ENCODE data around the gene XYLB.

XYLB gene

GRCh38 chr3:38372214-38372601, 25.6 kb downstream of the XYLB start:
- H3K36me3 ChIP-seq (ENCODE audit: control insufficient read depth, insufficient read depth, low read length): no peaks in the 10 kb centered on the region; the same call in none of the 2 replicates
- TF ChIP-seq CTCF (IDR thresholded peaks at IDR 0.05; ENCODE audit: insufficient read depth, low read length, poor library complexity, severe bottlenecking): no peak
- DNase-seq (ENCODE audit: extremely low read depth, insufficient read length): no peak
- no peak overlapping the region for H3K4me3 ChIP-seq (replicated peaks; ENCODE audit: low read depth, low read length)
- no peaks in the 10 kb centered on the region for H3K27me3 ChIP-seq (replicated peaks; ENCODE audit: control insufficient read depth, insufficient read depth, low read length)

GRCh38 chr3:38374221-38374620, 27.6 kb downstream of the XYLB start:
- no peak for DNase-seq (ENCODE audit: extremely low read depth, insufficient read length)
- TF ChIP-seq CTCF (IDR thresholded peaks at IDR 0.05; ENCODE audit: insufficient read depth, low read length, poor library complexity, severe bottlenecking): no peak
- H3K4me3 ChIP-seq (replicated peaks; ENCODE audit: low read depth, low read length): no peak overlapping the region
- no peaks in the 10 kb centered on the region for H3K27me3 ChIP-seq (replicated peaks; ENCODE audit: control insufficient read depth, insufficient read depth, low read length)
- H3K36me3 ChIP-seq (ENCODE audit: control insufficient read depth, insufficient read depth, low read length): no peaks in the 10 kb centered on the region; the same call in none of the 2 replicates

- H3K27me3 ChIP-seq (replicated peaks; ENCODE audit: control insufficient read depth, insufficient read depth, low read length): no peaks in the 10 kb centered on the region
- H3K36me3 ChIP-seq (ENCODE audit: control insufficient read depth, insufficient read depth, low read length): no peaks in the 10 kb centered on the region; the same call in none of the 2 replicates
- no peak overlapping the region for H3K4me3 ChIP-seq (replicated peaks; ENCODE audit: low read depth, low read length)
- DNase-seq (ENCODE audit: extremely low read depth, insufficient read length): no peak
- no peak for TF ChIP-seq CTCF (IDR thresholded peaks at IDR 0.05; ENCODE audit: insufficient read depth, low read length, poor library complexity, severe bottlenecking)
These were observed 28.5 kb downstream of the XYLB start for GRCh38 chr3:38375072-38375471.

- Histone ChIP-seq H3K4me3 (replicated peaks; ENCODE audit: low read depth, low read length) (no peak overlapping the region), H3K36me3 (ENCODE audit: control insufficient read depth, insufficient read depth, low read length) (no peaks in the 10 kb centered on the region; the same call in none of the 2 replicates), H3K27me3 (replicated peaks; ENCODE audit: control insufficient read depth, insufficient read depth, low read length) (no peaks in the 10 kb centered on the region)
- no peak for DNase-seq (ENCODE audit: extremely low read depth, insufficient read length)
- TF ChIP-seq CTCF (IDR thresholded peaks at IDR 0.05; ENCODE audit: insufficient read depth, low read length, poor library complexity, severe bottlenecking): no peak
These were observed 29.0 kb downstream of the XYLB start for GRCh38 chr3:38375488-38376097.

GRCh38 chr3:38376098-38376816, 29.7 kb downstream of the XYLB start:
- DNase-seq (ENCODE audit: extremely low read depth, insufficient read length): no peak
- no peaks in the 10 kb centered on the region; the same call in none of the 2 replicates for H3K36me3 ChIP-seq (ENCODE audit: control insufficient read depth, insufficient read depth, low read length)
- TF ChIP-seq CTCF (IDR thresholded peaks at IDR 0.05; ENCODE audit: insufficient read depth, low read length, poor library complexity, severe bottlenecking): no peak

More at GRCh38 chr3:38376098-38376816, 29.7 kb downstream of the XYLB start:
- Histone ChIP-seq H3K4me3 (replicated peaks; ENCODE audit: low read depth, low read length) (no peak overlapping the region), H3K27me3 (replicated peaks; ENCODE audit: control insufficient read depth, insufficient read depth, low read length) (no peaks in the 10 kb centered on the region)
